Epithelial cell of esophagus (primary cell): Measurements from ENCODE around the gene SRRT.

Experiments used
- DNase-seq: peaks from one replicate; pipeline ENCODE4 v3.0.0; 2010; ENCODE audit warnings: low read depth
- H3K4me3 ChIP-seq: 2 replicates; pipeline ENCODE4 v1.5.1; 2011; ENCODE audit warnings: mild to moderate bottlenecking, low read length, control low read depth
- TF ChIP-seq, protein P1 (sequence below): IDR thresholded peaks from 2 replicates; pipeline ENCODE4 v1.5.1; 2011; ENCODE audit warnings: low read depth, mild to moderate bottlenecking, low read length, control low read depth, inconsistent platforms; ENCODE audit not compliant: insufficient read depth; ENCODE audit errors: missing control alignments

Gene SRRT

DNA sequence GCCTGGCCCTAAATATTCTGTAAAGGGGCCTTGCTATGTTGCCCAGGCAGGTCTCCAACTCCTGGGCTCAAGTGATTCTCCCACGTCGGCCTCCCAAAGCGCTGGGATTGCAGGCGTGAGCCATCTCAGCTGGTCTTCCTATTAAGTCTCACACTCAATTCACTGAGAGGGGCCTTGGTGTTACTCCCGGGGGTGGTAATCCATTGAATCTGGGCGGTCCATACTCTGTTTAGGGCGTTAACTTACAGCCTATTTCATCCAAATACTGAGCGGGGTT lies 665 bp upstream of the SRRT start:
- no peak for DNase-seq
- H3K4me3 ChIP-seq, result peak overlapping the region; percentile 89
- TF ChIP-seq, protein P1, sequence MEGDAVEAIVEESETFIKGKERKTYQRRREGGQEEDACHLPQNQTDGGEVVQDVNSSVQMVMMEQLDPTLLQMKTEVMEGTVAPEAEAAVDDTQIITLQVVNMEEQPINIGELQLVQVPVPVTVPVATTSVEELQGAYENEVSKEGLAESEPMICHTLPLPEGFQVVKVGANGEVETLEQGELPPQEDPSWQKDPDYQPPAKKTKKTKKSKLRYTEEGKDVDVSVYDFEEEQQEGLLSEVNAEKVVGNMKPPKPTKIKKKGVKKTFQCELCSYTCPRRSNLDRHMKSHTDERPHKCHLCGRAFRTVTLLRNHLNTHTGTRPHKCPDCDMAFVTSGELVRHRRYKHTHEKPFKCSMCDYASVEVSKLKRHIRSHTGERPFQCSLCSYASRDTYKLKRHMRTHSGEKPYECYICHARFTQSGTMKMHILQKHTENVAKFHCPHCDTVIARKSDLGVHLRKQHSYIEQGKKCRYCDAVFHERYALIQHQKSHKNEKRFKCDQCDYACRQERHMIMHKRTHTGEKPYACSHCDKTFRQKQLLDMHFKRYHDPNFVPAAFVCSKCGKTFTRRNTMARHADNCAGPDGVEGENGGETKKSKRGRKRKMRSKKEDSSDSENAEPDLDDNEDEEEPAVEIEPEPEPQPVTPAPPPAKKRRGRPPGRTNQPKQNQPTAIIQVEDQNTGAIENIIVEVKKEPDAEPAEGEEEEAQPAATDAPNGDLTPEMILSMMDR, result no peak

DNA sequence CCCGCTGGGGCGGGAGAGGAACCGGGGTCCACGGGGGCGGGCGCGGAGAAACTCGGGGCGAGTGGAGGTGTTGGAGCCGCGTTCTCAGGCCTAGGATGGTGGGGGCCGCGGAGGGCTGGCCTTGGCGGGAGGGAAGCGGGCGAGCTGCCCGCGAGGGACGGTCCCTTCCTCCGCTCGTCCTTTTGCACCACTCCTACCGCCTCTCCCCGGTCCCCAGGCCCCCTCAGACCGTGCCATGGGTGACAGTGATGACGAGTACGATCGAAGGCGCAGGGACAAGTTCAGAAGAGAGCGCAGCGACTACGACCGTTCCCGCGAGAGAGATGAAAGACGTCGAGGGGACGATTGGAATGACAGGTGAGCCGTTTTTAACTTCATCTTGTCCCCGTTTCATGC lies 451 bp downstream of the SRRT start:
- DNase-seq, result peak; percentile 28
- H3K4me3 ChIP-seq, result peak overlapping the region; percentile 89
- TF ChIP-seq, protein P1, result no peak

DNA sequence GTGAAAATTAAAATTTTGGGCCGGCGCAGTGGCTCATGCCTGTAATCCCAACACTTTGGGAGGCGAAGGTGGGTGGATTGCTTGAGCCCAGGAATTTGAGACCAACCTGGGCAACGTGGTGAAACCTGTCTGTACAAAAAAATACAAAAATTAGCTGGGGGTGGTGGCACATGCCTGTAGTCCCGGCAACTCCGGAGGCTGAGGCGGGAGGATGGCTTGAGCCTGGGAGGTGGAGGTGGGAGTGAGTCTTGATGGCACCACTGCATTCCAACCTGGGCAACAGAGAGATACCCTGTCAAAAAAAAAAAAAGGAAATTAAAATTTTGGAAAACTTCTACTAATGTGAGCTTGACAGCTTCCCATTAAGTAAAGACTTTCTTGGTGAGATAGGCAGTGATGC lies 3.1 kb downstream of the SRRT start:
- H3K4me3 ChIP-seq, result no peak overlapping the region
- TF ChIP-seq, protein P1, result no peak
- DNase-seq, result no peak

DNA sequence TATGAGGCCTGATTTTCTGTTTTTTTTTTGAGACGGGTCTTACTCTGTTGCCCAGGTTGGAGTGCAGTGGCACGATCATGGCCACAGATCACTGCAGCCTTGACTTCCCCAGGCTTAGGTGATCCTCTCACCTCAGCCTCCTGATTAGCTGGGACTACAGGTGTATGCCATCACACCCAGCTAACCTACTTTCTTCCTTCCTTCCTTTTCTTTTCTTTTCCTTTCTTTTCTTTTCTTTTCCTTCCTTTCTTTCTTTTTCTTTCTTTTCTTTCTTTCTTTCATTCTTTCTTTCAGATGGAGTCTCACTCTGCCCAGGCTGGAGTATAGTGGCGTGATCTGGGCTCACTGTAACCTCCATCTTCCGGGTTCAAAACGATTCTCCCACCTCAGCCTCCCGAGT lies 3.8 kb downstream of the SRRT start:
- TF ChIP-seq, protein P1, result no peak
- DNase-seq, result no peak
- no peak overlapping the region for H3K4me3 ChIP-seq

DNA sequence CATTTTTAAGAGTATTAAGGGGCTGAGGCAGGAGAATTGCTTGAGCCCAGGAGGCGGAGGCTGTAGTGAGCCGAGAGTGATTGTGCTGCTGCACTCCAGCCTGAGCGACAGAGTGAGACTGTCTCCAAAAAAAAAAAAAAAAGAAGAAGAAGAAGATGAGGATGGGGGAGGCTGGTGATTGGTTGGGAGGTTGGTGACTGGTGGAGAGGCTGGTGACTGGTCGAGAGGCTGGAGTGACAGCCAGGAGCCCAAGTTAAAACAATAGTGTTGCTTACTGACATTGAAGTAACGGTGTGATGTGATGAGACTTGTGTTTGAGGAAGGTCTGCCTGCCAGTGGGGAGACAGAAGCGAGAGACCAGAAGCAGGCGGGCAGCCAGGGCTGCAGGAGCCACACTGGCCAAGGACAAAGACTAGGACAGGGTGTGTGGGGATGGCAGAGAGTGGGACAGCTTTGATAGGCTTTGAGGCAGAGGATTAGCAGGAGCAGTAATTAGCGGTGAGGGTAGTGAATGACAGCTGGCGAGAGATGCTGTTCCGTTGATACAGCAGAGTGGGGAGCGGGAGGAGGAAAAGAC lies 4.9 kb downstream of the SRRT start:
- TF ChIP-seq, protein P1, result no peak
- no peak for DNase-seq
- H3K4me3 ChIP-seq, result no peak overlapping the region

DNA sequence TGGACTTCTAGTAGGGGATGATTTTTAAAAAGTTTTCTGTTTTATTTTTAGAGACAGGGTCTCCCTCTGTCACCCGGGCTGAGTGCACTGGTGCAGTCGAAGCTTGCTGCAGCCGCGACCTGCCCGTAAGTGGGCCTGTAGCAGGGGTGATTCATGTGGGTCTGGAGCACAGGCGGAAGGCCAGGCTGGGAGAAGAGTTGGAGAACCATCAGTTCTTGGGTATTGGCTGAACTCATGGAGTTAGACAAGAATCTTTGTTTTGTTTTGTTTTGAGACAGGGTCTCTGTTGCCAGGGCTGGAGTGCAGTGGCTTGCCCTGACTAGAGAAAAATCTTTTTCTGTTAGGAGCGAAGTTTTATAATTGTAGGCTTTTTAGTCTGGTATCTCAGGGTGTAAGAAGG lies 5.7 kb downstream of the SRRT start:
- no peak overlapping the region for H3K4me3 ChIP-seq
- no peak for DNase-seq
- TF ChIP-seq, protein P1, result no peak

DNA sequence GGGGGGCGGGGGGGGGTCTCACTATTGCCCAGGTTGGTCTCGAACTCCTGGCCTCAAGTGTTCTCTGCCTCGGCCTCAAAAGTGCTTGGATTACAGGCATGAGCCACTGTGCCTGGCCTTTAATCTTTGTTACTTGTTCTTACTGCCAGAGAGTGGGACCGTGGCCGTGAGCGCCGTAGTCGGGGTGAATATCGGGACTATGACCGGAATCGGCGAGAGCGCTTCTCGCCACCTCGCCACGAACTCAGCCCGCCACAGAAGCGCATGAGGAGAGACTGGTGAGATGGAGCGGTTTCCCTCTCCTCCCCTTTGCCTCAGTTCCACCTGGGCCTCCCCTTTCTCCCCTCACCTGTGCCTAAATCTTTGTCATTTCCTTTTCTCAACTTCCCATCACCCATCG lies 6.2 kb downstream of the SRRT start:
- no peak overlapping the region for H3K4me3 ChIP-seq
- TF ChIP-seq, protein P1, result no peak
- DNase-seq, result no peak
